WI38 (cell line): ENCODE data around the gene RASGRP1.

Source experiments
- H3K4me3 ChIP-seq: 2 replicates; pipeline ENCODE4 v1.5.1; 2011; ENCODE audit warnings: low read depth, mild to moderate bottlenecking, control low read depth, low read length
- CTCF ChIP-seq: IDR thresholded peaks from 2 replicates; pipeline ENCODE4 v1.5.1; 2012; ENCODE audit warnings: low read depth, mild to moderate bottlenecking, control low read depth, low read length

RASGRP1 gene

DNA sequence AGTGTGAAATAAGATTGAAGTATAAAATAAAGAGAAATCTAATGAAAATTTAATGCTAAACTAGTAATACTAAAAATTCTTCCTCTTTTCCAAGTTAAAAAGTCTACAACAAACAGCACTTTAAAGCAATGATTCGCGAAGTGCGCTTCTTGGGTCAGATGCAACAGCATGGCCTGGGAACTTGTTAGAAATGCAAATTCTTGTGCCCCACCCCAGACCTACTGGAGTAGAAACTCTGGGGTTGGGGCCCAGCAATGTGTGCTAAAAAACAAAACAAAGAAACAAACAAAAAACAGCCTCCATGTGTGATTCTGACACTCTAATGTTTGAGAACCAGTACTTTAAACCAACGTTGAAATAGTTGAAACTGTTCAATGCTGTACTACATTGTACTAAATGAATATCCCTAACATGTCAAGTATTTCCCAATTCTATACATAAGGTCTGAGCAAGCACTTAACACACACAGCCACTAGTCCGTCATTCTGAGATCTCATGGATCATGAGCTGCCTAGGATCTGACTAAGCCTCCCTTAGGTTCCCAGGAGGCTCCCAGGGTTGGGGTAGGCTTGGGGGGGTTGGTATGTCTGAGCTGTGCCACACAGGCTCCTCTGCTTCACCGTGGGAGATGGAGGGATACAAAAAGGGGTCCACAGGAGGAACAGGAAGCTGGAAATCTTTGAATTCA is 6.1 kb downstream of the RASGRP1 start:
- H3K4me3 ChIP-seq, result no peak overlapping the region
- no peak for TF ChIP-seq CTCF

DNA sequence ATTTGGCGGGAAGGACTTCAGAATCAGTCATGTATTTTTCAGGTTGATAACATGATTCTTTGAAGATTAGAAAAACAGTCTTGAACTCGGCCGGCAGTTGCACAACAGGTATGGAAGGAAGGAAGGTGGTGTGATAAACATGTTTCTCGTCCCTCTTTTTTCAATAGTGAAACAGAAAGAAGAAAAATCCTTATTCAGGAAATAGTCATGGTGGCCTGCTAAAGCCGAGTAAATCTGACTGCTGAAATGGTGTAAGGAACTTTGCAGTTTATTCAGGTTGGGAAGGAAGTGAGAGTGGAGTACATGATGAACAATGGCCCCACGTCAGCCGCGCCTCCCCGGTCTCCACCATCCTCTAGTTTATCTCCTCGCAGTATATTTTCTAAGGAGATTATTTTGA is 6.7 kb downstream of the RASGRP1 start:
- TF ChIP-seq CTCF, result no peak
- no peak overlapping the region for H3K4me3 ChIP-seq

DNA sequence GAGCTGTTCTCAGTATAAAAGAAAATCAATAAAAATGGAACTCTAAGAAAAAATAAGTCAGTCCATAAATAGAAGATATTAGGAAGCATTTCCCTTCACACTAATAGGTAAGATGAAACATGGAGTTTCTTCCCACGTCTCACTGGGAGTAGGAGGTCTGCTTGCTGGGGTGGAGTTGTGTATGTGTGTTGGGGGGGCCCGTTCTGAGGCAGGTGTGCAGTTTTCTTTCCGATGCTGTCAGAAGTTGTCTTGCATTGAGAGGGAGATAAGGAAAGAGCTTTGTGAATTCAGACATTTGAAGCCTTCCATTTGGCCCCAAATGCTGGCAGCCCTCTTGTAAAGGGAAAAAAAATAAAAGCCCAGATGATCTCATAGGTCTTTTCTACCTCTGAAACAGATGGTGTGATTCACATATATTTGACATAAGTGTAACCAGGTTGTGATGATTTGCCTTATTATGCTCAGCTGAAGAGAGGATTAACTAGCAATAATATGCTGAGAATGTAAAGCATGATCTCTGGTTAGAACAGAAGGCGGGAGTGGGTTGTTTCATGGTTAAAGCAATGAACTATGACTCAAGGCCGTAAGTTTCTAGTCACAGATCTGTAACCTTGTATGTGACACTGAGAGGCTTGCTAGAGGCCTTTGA is 8.8 kb downstream of the RASGRP1 start:
- no peak overlapping the region for H3K4me3 ChIP-seq
- no peak for TF ChIP-seq CTCF

DNA sequence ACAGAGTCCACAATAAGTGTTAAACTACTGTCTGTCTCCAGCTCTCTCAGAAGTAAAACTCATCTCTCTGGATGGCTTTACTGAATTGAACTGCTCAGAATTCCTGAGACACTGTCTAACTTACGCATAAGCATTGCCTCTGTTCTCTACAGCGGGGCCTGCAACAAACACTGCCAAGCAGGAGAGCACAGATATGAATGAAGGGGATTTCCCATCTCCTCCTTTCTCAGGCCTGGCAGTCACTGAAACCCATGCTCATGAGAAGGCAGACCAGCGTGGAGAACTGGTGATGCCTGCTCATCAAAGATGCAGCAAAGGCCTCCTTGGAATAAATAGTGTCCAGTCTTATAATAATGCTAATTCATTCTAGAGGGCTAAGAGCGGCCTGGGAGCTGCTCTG is 10.3 kb downstream of the RASGRP1 start:
- no peak for TF ChIP-seq CTCF
- no peak overlapping the region for H3K4me3 ChIP-seq

GRCh38 chr15:38553071-38553470 is 11.5 kb downstream of the RASGRP1 start:
- H3K4me3 ChIP-seq, result no peak overlapping the region
- no peak for TF ChIP-seq CTCF

DNA sequence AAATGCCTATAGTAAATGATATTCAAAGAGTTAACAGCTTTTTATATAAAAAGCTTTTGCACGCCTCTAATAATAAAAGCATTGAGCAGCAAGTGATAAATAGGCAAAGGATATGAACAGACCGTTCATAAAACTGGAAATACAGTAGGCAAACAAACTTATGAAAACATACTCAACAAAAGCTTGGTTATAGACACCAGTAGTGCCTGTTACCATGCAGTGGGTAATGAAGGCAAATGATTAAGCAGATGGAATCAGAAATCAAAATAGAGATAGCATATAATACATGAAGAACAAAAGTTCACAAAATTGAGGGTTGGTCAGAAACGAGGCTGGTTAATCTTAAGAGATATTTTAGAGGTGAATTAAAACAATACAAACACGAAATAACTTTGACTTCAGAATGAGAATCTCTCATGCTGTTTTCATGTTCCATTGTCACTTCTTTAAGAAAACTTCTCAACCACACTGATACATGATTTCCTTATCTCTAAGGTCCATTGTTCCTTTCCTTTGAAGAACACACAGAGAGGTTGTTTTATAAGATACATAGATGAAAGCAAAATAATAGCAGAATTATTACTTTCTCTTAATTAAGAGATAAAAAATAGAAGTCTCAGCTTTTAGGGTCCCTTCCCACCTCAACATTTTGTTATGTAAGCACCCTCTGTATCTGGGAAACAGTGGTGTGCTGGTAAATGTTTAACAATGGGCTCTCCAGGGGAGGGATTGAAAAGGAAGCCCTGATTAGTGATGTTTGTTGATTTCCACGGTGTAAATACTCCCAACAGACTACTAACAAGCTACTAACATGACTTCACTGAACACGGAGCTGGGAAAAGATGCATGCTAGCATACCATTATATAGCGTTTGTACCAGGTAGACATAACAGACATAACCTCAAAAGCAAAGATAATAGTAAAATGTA is 12.6 kb downstream of the RASGRP1 start:
- no peak overlapping the region for H3K4me3 ChIP-seq
- no peak for TF ChIP-seq CTCF
